ENCODE results near the gene TMEM131L. TPM values are rescaled to one million over a fixed set of nuclear protein-coding genes. Genes with fewer than 3 reads are reported as not detected.
"Not testable (repeated sequence)": the region's sequence is repeated elsewhere in the genome, so short reads cannot be mapped to it uniquely, and the experiment has no call there.

TMEM131L gene
- total RNA-seq, 1 donor from 2014 or later: 39.5 TPM

- intact Hi-C loops (cut with micrococcal nuclease): loop anchor here (10.0 kb wide), 1 partner anchor 802 kb away; no protein-coding TSS in a partner anchor
Measured at GRCh38 chr4:153646978-153647377, 180.8 kb downstream of the TMEM131L start.

GRCh38 chr4:153647975-153648374 lies 181.8 kb downstream of the TMEM131L start:
- intact Hi-C loops (cut with micrococcal nuclease): loop anchor here (10.0 kb wide), 1 partner anchor 803 kb away; no protein-coding TSS in a partner anchor
- peaks cover 46% of the 10 kb centered on the region for H3K4me1 Mint-ChIP-seq (ENCODE audit: low read depth)
- H3K4me3 Mint-ChIP-seq: no peak overlapping the region
- H3K36me3 Mint-ChIP-seq (ENCODE audit: low read depth): no peaks in the 10 kb centered on the region
- no peak for DNase-seq (ENCODE audit: low spot score)
- peaks cover 8% of the 10 kb centered on the region for H3K9me3 Mint-ChIP-seq
- no peaks in the 10 kb centered on the region for H3K27me3 Mint-ChIP-seq (ENCODE audit: insufficient read depth)
- H3K27ac Mint-ChIP-seq: no peak overlapping the region

More at GRCh38 chr4:153646978-153647377, 180.8 kb downstream of the TMEM131L start:
- Mint-ChIP-seq H3K4me3 (no peak overlapping the region), H3K27me3 (ENCODE audit: insufficient read depth) (no peaks in the 10 kb centered on the region), H3K9me3 (peaks cover 8% of the 10 kb centered on the region), H3K4me1 (ENCODE audit: low read depth) (peaks cover 41% of the 10 kb centered on the region), H3K36me3 (ENCODE audit: low read depth) (no peaks in the 10 kb centered on the region), H3K27ac (no peak overlapping the region)
- no peak for DNase-seq (ENCODE audit: low spot score)

- H3K4me1 Mint-ChIP-seq (ENCODE audit: low read depth): peaks cover 40% of the 10 kb centered on the region
- H3K36me3 Mint-ChIP-seq (ENCODE audit: low read depth): no peaks in the 10 kb centered on the region
- peaks cover 8% of the 10 kb centered on the region for H3K9me3 Mint-ChIP-seq
- intact Hi-C loops (cut with micrococcal nuclease): loop anchor here (10.0 kb wide), 1 partner anchor 805 kb away; no protein-coding TSS in a partner anchor
- H3K4me3 Mint-ChIP-seq: no peak overlapping the region
- H3K27me3 Mint-ChIP-seq (ENCODE audit: insufficient read depth): no peaks in the 10 kb centered on the region
- DNase-seq (ENCODE audit: low spot score): no peak
- no peak overlapping the region for H3K27ac Mint-ChIP-seq
Measured at GRCh38 chr4:153649572-153649991, 183.4 kb downstream of the TMEM131L start.

- no peak overlapping the region for H3K4me3 Mint-ChIP-seq
- H3K27ac Mint-ChIP-seq: peak overlapping the region; percentile 57
- DNase-seq (ENCODE audit: low spot score): no peak
- intact Hi-C loops (cut with micrococcal nuclease): no loop called here
- no peaks in the 10 kb centered on the region for H3K9me3 Mint-ChIP-seq
- no peaks in the 10 kb centered on the region for H3K36me3 Mint-ChIP-seq (ENCODE audit: low read depth)
- H3K4me1 Mint-ChIP-seq (ENCODE audit: low read depth): peaks cover 47% of the 10 kb centered on the region
- H3K27me3 Mint-ChIP-seq (ENCODE audit: insufficient read depth): no peaks in the 10 kb centered on the region
Measured at GRCh38 chr4:153651116-153651515, 185.0 kb downstream of the TMEM131L start.

GRCh38 chr4:153651587-153651986 lies 185.4 kb downstream of the TMEM131L start:
- H3K27me3 Mint-ChIP-seq (ENCODE audit: insufficient read depth): no peaks in the 10 kb centered on the region
- peaks cover 47% of the 10 kb centered on the region for H3K4me1 Mint-ChIP-seq (ENCODE audit: low read depth)
- H3K36me3 Mint-ChIP-seq (ENCODE audit: low read depth): no peaks in the 10 kb centered on the region
- DNase-seq (ENCODE audit: low spot score): peak; percentile 42
- peak overlapping the region; percentile 57 for H3K27ac Mint-ChIP-seq
- no peak overlapping the region for H3K4me3 Mint-ChIP-seq
- no peaks in the 10 kb centered on the region for H3K9me3 Mint-ChIP-seq
- intact Hi-C loops (cut with micrococcal nuclease): no loop called here

- DNase-seq (ENCODE audit: low spot score): no peak
- Mint-ChIP-seq H3K4me3 (no peak overlapping the region), H3K27me3 (ENCODE audit: insufficient read depth) (no peaks in the 10 kb centered on the region), H3K36me3 (ENCODE audit: low read depth) (no peaks in the 10 kb centered on the region), H3K9me3 (no peaks in the 10 kb centered on the region), H3K4me1 (ENCODE audit: low read depth) (peaks cover 47% of the 10 kb centered on the region), H3K27ac (peak overlapping the region; percentile 57)
- intact Hi-C loops (cut with micrococcal nuclease): no loop called here
Measured at GRCh38 chr4:153652051-153652784, 186.1 kb downstream of the TMEM131L start.

- H3K4me1 Mint-ChIP-seq (ENCODE audit: low read depth): peaks cover 29% of the 10 kb centered on the region
- no peaks in the 10 kb centered on the region for H3K9me3 Mint-ChIP-seq
- intact Hi-C loops (cut with micrococcal nuclease): no loop called here
- H3K4me3 Mint-ChIP-seq: no peak overlapping the region
- H3K36me3 Mint-ChIP-seq (ENCODE audit: low read depth): no peaks in the 10 kb centered on the region
- H3K27ac Mint-ChIP-seq: no peak overlapping the region
- DNase-seq (ENCODE audit: low spot score): no peak
- H3K27me3 Mint-ChIP-seq (ENCODE audit: insufficient read depth): peaks cover 4% of the 10 kb centered on the region
Measured at GRCh38 chr4:153655002-153655541, 188.9 kb downstream of the TMEM131L start.

GRCh38 chr4:153655928-153656327 lies 189.8 kb downstream of the TMEM131L start:
- Mint-ChIP-seq H3K27me3 (ENCODE audit: insufficient read depth) (peaks cover 4% of the 10 kb centered on the region), H3K36me3 (ENCODE audit: low read depth) (no peaks in the 10 kb centered on the region), H3K27ac (no peak overlapping the region), H3K9me3 (no peaks in the 10 kb centered on the region), H3K4me3 (no peak overlapping the region), H3K4me1 (ENCODE audit: low read depth) (peaks cover 24% of the 10 kb centered on the region)
- DNase-seq (ENCODE audit: low spot score): no peak
- intact Hi-C loops (cut with micrococcal nuclease): no loop called here

- peaks cover 20% of the 10 kb centered on the region for H3K9me3 Mint-ChIP-seq
- no peak overlapping the region for H3K4me3 Mint-ChIP-seq
- H3K4me1 Mint-ChIP-seq (ENCODE audit: low read depth): no peaks in the 10 kb centered on the region
- H3K27ac Mint-ChIP-seq: no peak overlapping the region
- peaks cover 8% of the 10 kb centered on the region for H3K27me3 Mint-ChIP-seq (ENCODE audit: insufficient read depth)
- intact Hi-C loops (cut with micrococcal nuclease): no loop called here
- peaks cover 4% of the 10 kb centered on the region for H3K36me3 Mint-ChIP-seq (ENCODE audit: low read depth)
- no peak for DNase-seq (ENCODE audit: low spot score)
Measured at GRCh38 chr4:153661215-153661822, 195.2 kb downstream of the TMEM131L start.

GRCh38 chr4:153661908-153662307 lies 195.7 kb downstream of the TMEM131L start:
- intact Hi-C loops (cut with micrococcal nuclease): no loop called here
- DNase-seq (ENCODE audit: low spot score): no peak
- Mint-ChIP-seq H3K4me1 (ENCODE audit: low read depth) (no peaks in the 10 kb centered on the region), H3K36me3 (ENCODE audit: low read depth) (peaks cover 4% of the 10 kb centered on the region), H3K4me3 (no peak overlapping the region), H3K27ac (no peak overlapping the region), H3K27me3 (ENCODE audit: insufficient read depth) (peaks cover 9% of the 10 kb centered on the region), H3K9me3 (peaks cover 20% of the 10 kb centered on the region)

GRCh38 chr4:153663667-153664066 lies 197.5 kb downstream of the TMEM131L start:
- Mint-ChIP-seq H3K9me3 (peaks cover 20% of the 10 kb centered on the region), H3K27me3 (ENCODE audit: insufficient read depth) (peaks cover 14% of the 10 kb centered on the region), H3K4me3 (no peak overlapping the region), H3K4me1 (ENCODE audit: low read depth) (no peaks in the 10 kb centered on the region), H3K36me3 (ENCODE audit: low read depth) (peaks cover 4% of the 10 kb centered on the region), H3K27ac (no peak overlapping the region)
- DNase-seq (ENCODE audit: low spot score): no peak
- intact Hi-C loops (cut with micrococcal nuclease): no loop called here

GRCh38 chr4:153666505-153666904 lies 200.3 kb downstream of the TMEM131L start:
- H3K36me3 Mint-ChIP-seq (ENCODE audit: low read depth); H3K4me1 Mint-ChIP-seq (ENCODE audit: low read depth); H3K27ac Mint-ChIP-seq; H3K4me3 Mint-ChIP-seq; intact Hi-C loops (cut with micrococcal nuclease); DNase-seq (ENCODE audit: low spot score): not testable (repeated sequence)
- Mint-ChIP-seq H3K27me3 (ENCODE audit: insufficient read depth) (peaks cover 20% of the 10 kb centered on the region), H3K9me3 (peaks cover 20% of the 10 kb centered on the region)

- intact Hi-C loops (cut with micrococcal nuclease): no loop called here
- no peak for DNase-seq (ENCODE audit: low spot score)
- Mint-ChIP-seq H3K9me3 (peaks cover 9% of the 10 kb centered on the region), H3K4me3 (no peak overlapping the region), H3K27ac (no peak overlapping the region), H3K4me1 (ENCODE audit: low read depth) (no peaks in the 10 kb centered on the region), H3K36me3 (ENCODE audit: low read depth) (no peaks in the 10 kb centered on the region), H3K27me3 (ENCODE audit: insufficient read depth) (peaks cover 23% of the 10 kb centered on the region)
Measured at GRCh38 chr4:153668647-153669046, 202.5 kb downstream of the TMEM131L start.
